Common myeloid progenitor, CD34-positive (primary cell): Measurements from ENCODE around the gene VPS8. TPM values are rescaled to one million over a fixed set of nuclear protein-coding genes. Genes with fewer than 3 reads are reported as not detected.
A peak's percentile ranks its signal among the peaks of the same experiment; 100 is the strongest.

Source experiments
- CTCF ChIA-PET: fragments of 350-600 bp; sonication (Branson Sonifier 250); formaldehyde crosslinking; loops from one replicate; lab custom pipeline; 2021; ENCODE audit warnings: antibody characterized with exemption; lab: Charles Lee
- POLR2A ChIA-PET: fragments of 350-600 bp; sonication (Branson Sonifier 250); formaldehyde crosslinking; loops from one replicate; lab custom pipeline; 2021; ENCODE audit warnings: antibody characterized with exemption; lab: Charles Lee
- DNase-seq, 3 donors: peaks; one replicate each; pipeline versions ENCODE4 v3.0.0 to v3.0.0-alpha.2; 2013
- H3K27ac ChIP-seq, 2 experiments: 1 replicate in 1 of 2; 2 replicates in 1 of 2; pipeline ENCODE4 v1.7.0; 2013; ENCODE audit warnings: inconsistent platforms in 2 of 2, low read length in 2 of 2, mild to moderate bottlenecking in 2 of 2, low read depth in 1 of 2, moderate library complexity in 1 of 2; ENCODE audit not compliant: severe bottlenecking in 2 of 2, insufficient read depth in 1 of 2, poor library complexity in 1 of 2
- H3K27me3 ChIP-seq, 5 experiments: replicated peaks in 2 of 5; 1 replicate in 3 of 5; 2 replicates in 2 of 5; pipeline versions ENCODE4 v1.6.1 to v1.7.0; 2013; ENCODE audit warnings: low read length in 4 of 5, mild to moderate bottlenecking in 2 of 5, moderate library complexity in 2 of 5, inconsistent platforms in 1 of 5; ENCODE audit not compliant: insufficient read depth in 5 of 5, control insufficient read depth in 4 of 5
- H3K36me3 ChIP-seq, 4 experiments: 1 replicate in 2 of 4; 2 replicates in 2 of 4; pipeline versions ENCODE4 v1.6.1 to v1.7.0; 2013; ENCODE audit warnings: low read length in 3 of 4, control low read depth in 1 of 4, mild to moderate bottlenecking in 1 of 4; ENCODE audit not compliant: control insufficient read depth in 4 of 4, insufficient read depth in 4 of 4
- H3K4me1 ChIP-seq, 4 experiments: 1 replicate in 3 of 4; 2 replicates in 1 of 4; pipeline versions ENCODE4 v1.6.1 to v1.7.1; 2013; ENCODE audit warnings: low read length in 3 of 4, mild to moderate bottlenecking in 3 of 4, control low read depth in 1 of 4, inconsistent platforms in 1 of 4, moderate library complexity in 1 of 4; ENCODE audit not compliant: control insufficient read depth in 4 of 4, insufficient read depth in 4 of 4; ENCODE audit errors: control extremely low read depth in 1 of 4
- H3K4me3 ChIP-seq, 7 experiments: 1 replicate in 4 of 7; 2 replicates in 3 of 7; pipeline versions ENCODE4 v1.5.1 to v1.7.0; 2013; ENCODE audit warnings: mild to moderate bottlenecking in 7 of 7, low read length in 6 of 7, moderate library complexity in 6 of 7, inconsistent platforms in 2 of 7, low read depth in 2 of 7, control low read depth in 1 of 7; ENCODE audit not compliant: insufficient read depth in 4 of 7, control insufficient read depth in 1 of 7; ENCODE audit errors: extremely low read depth in 1 of 7
- H3K9me3 ChIP-seq, 5 experiments: 1 replicate in 4 of 5; 2 replicates in 1 of 5; pipeline versions ENCODE4 v1.6.1 to v1.7.1; 2013; ENCODE audit warnings: low read length in 4 of 5, mild to moderate bottlenecking in 2 of 5, inconsistent platforms in 1 of 5, low read depth in 1 of 5, moderate library complexity in 1 of 5; ENCODE audit not compliant: control insufficient read depth in 4 of 5, insufficient read depth in 2 of 5; ENCODE audit errors: control extremely low read depth in 1 of 5
- WGBS: methylation state at CpG from one replicate; pipeline ENCODE4 v1.1.5; 2013; ENCODE audit not compliant: insufficient coverage; 5-methylcytosine and 5-hydroxymethylcytosine counted together
- polyA plus RNA-seq: library from polyadenylated mRNA; unstranded; fragments of 120-200 nt; gene quantifications from one replicate; pipeline ENCODE4 v1.2.1, GENCODE V29; 2013

Gene VPS8
- polyA plus RNA-seq: 56.8 TPM

GRCh38 chr3:184811999-184812661 is at the start of gene VPS8:
Gene VPS8, plus strand, starts transcription at chr3:184812166. Its CDS starts 12,467 bp downstream, at chr3:184824633.
- peaks cover 24 to 55% (median 40%) of the 10 kb centered on the region in 4 experiments for H3K4me1 ChIP-seq
- H3K4me3 ChIP-seq: peak within 1 kb of the TSS; percentile 69 to 97 (median 91)
- peaks cover 0 to 9% (median 4%) of the 10 kb centered on the region in 4 experiments for H3K36me3 ChIP-seq
- H3K9me3 ChIP-seq: no peaks in the 10 kb centered on the region
- POLR2A ChIA-PET: interaction anchor here (1.0 kb wide), 1 partner anchor 11 kb away, joined by 4 read pairs; no protein-coding TSS in a partner anchor
- WGBS: 0% methylated on average over 44 of the region's 50 CpGs
- H3K27me3 ChIP-seq: no peaks in the 10 kb centered on the region
- CTCF ChIA-PET: interaction anchor here (0.7 to 1.8 kb wide), 4 partner anchors 10 to 255 kb away, joined by 3 to 10 read pairs (median 4); no protein-coding TSS in a partner anchor
- peak within 1 kb of the TSS; percentile 82 to 83 for H3K27ac ChIP-seq
- DNase-seq: peak; percentile 96 to 98 (median 97)

- Histone ChIP-seq H3K27me3 (no peaks in the 10 kb centered on the region), H3K4me1 (peaks cover 0 to 6% (median 4%) of the 10 kb centered on the region in 4 experiments), H3K27ac (no peak overlapping the region), H3K9me3 (no peaks in the 10 kb centered on the region), H3K36me3 (no peaks in the 10 kb centered on the region), H3K4me3 (no peak overlapping the region)
- WGBS: 98% methylated on average over 4 of the region's 4 CpGs
- CTCF ChIA-PET: interaction anchor here (1.6 kb wide), 1 partner anchor 202 kb away, joined by 3 read pairs; the partner anchor contains the start of gene EPHB3
- POLR2A ChIA-PET: no interaction called here
- DNase-seq: no peak
Measured at GRCh38 chr3:184764191-184764590, 47.8 kb upstream of the VPS8 start.

GRCh38 chr3:184765047-184765729 is 46.8 kb upstream of the VPS8 start:
- 97% methylated on average over 7 of the region's 10 CpGs for WGBS
- peaks cover 0 to 6% (median 4%) of the 10 kb centered on the region in 4 experiments for H3K4me1 ChIP-seq
- H3K4me3 ChIP-seq: no peak overlapping the region
- H3K36me3 ChIP-seq: no peaks in the 10 kb centered on the region
- no peak overlapping the region for H3K27ac ChIP-seq
- DNase-seq: no peak
- H3K9me3 ChIP-seq: no peaks in the 10 kb centered on the region
- CTCF ChIA-PET: interaction anchor here (0.5 to 1.6 kb wide), 7 partner anchors 8 to 394 kb away, joined by 3 to 5 read pairs (median 3); partner anchors contain the start of gene EPHB3
- POLR2A ChIA-PET: no interaction called here
- H3K27me3 ChIP-seq: no peaks in the 10 kb centered on the region

- ChIA-PET POLR2A (interaction anchor here (0.7 kb wide), 1 partner anchor 207 kb away, joined by 3 read pairs; no protein-coding TSS in a partner anchor), CTCF (interaction anchor here (1.0 to 1.6 kb wide), 8 partner anchors 10 to 394 kb away, joined by 3 to 4 read pairs (median 3); partner anchors contain the start of gene EPHB3)
- Histone ChIP-seq H3K27me3 (no peaks in the 10 kb centered on the region), H3K9me3 (no peaks in the 10 kb centered on the region), H3K4me3 (no peak overlapping the region), H3K36me3 (no peaks in the 10 kb centered on the region), H3K4me1 (peaks cover 0 to 6% (median 4%) of the 10 kb centered on the region in 4 experiments), H3K27ac (no peak overlapping the region)
- peak in 2 of 3 donors; percentile 58 to 69 for DNase-seq
- WGBS: 92% methylated on average over 4 of the region's 7 CpGs
Measured at GRCh38 chr3:184765730-184766074, 46.3 kb upstream of the VPS8 start.

GRCh38 chr3:184766555-184767261 is 45.3 kb upstream of the VPS8 start:
- CTCF ChIA-PET: interaction anchor here (0.9 to 3.2 kb wide), 9 partner anchors 9 to 225 kb away, joined by 3 to 11 read pairs (median 3); no protein-coding TSS in a partner anchor
- Histone ChIP-seq H3K4me1 (peaks cover 0 to 6% (median 4%) of the 10 kb centered on the region in 4 experiments), H3K36me3 (no peaks in the 10 kb centered on the region), H3K4me3 (no peak overlapping the region), H3K9me3 (no peaks in the 10 kb centered on the region), H3K27me3 (peaks cover 0 to 2% (median 0%) of the 10 kb centered on the region in 5 experiments), H3K27ac (no peak overlapping the region)
- peak; percentile 14 to 59 (median 52) for DNase-seq
- POLR2A ChIA-PET: no interaction called here
- WGBS: 100% methylated on average over 4 of the region's 4 CpGs

- POLR2A ChIA-PET: no interaction called here
- peaks cover 0 to 2% (median 0%) of the 10 kb centered on the region in 5 experiments for H3K27me3 ChIP-seq
- no peaks in the 10 kb centered on the region for H3K9me3 ChIP-seq
- H3K36me3 ChIP-seq: no peaks in the 10 kb centered on the region
- no peak for DNase-seq
- no peak overlapping the region for H3K4me3 ChIP-seq
- WGBS: 95% methylated on average over 8 of the region's 12 CpGs
- H3K4me1 ChIP-seq: peaks cover 0 to 6% (median 4%) of the 10 kb centered on the region in 4 experiments
- no peak overlapping the region for H3K27ac ChIP-seq
- CTCF ChIA-PET: interaction anchor here (1.0 to 3.2 kb wide), 3 partner anchors 9 to 206 kb away, joined by 3 to 11 read pairs (median 4); partner anchors contain the start of gene EPHB3
Measured at GRCh38 chr3:184767377-184767776, 44.6 kb upstream of the VPS8 start.
